Measurements from ENCODE around the gene ZNF426.

- TF ChIP-seq POLR2A (IDR thresholded peaks at IDR 0.05), result no peak
- TF ChIP-seq CTCF (IDR thresholded peaks at IDR 0.05), result no peak
Observed at GRCh38 chr19:9528757-9529336, 9.6 kb downstream of the ZNF426 start.

Data from lower leg skin (tissue), 3 donors.